SU-DHL-6 (cell line): ENCODE results near the gene ABLIM1.

Experiments
- CTCF ChIP-seq: fragments of 200-600 bp; sonication (generic); IDR thresholded peaks from one replicate; pipeline ENCODE4 v1.5.1; 2017; ENCODE audit warnings: antibody characterized with exemption, mild to moderate bottlenecking, low read length, moderate library complexity; ENCODE audit not compliant: insufficient read depth, poor library complexity, severe bottlenecking
- EZH2phosphoT487 ChIP-seq: fragments of 200-600 bp; sonication (generic), shearing (Covaris generic); conservative IDR thresholded peaks from 2 replicates; pipeline ENCODE4 v1.6.1; 2018; ENCODE audit warnings: mild to moderate bottlenecking, antibody characterized with exemption, low read length, moderate library complexity, mixed read lengths

GRCh38 chr10:114682532-114682931, 24.5 kb upstream of the ABLIM1 start:
- TF ChIP-seq CTCF (no peak), EZH2phosphoT487 (no peak)
